Measurements from ENCODE around the gene TIFAB. TPM values are rescaled to one million over a fixed set of nuclear protein-coding genes. Genes with fewer than 3 reads are reported as not detected.

TIFAB gene
- total and polyA plus RNA-seq, 2 experiments from 2014 or later, result not detected

DNA sequence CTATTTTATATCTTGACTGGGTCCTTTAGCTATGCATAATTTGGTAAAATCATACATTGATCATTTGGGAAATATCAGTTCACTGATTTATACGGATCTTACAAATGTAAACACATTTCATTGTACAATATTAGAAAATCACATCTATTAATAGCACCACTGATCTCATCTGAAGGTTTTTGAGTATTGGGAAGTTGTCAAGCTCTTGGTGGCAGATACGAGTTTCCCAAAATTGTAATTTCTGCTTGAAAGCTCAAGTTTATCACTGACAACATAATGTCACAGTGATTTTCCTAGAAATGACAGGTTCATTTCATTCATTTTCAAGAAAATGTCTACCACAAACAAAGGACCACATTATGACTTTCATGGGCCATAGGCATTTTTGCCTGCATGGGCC is 50.1 kb downstream of the TIFAB start:
- H3K9me2 ChIP-seq (ENCODE audit: insufficient read depth), result no peaks in the 10 kb centered on the region
- H3K27me3 Mint-ChIP-seq (ENCODE audit: insufficient read depth, low read depth, poor library complexity), result peaks cover 33% of the 10 kb centered on the region
- no peak for TF ChIP-seq POLR2AphosphoS5 (IDR thresholded peaks at IDR 0.05; ENCODE audit: low read depth)
- TF ChIP-seq NANOG (IDR thresholded peaks at IDR 0.05; ENCODE audit: borderline replicate concordance), result no peak
- TF ChIP-seq CTCF (conservative IDR thresholded peaks at IDR 0.05; ENCODE audit: low read depth in 2 of 2), result no peak
- no peak for TF ChIP-seq STAT1 (IDR thresholded peaks at IDR 0.05; ENCODE audit: unreplicated experiment)
- no peak for TF ChIP-seq ZNF331 (CRISPR knock-in tag; IDR thresholded peaks at IDR 0.05; ENCODE audit: low read depth)
- no peak for TF ChIP-seq REST (IDR thresholded peaks at IDR 0.05; ENCODE audit: unreplicated experiment)
- no peak for TF ChIP-seq ZNF114 (CRISPR knock-in tag; IDR thresholded peaks at IDR 0.05)
- no peak for TF ChIP-seq EZH2phosphoT487 (IDR thresholded peaks at IDR 0.05; ENCODE audit: unreplicated experiment)
- no peak for TF ChIP-seq ZNF462 (CRISPR knock-in tag; IDR thresholded peaks at IDR 0.05)
- no peak for TF ChIP-seq JUNB (IDR thresholded peaks at IDR 0.05; ENCODE audit: unreplicated experiment)
- TF ChIP-seq ETS1 (IDR thresholded peaks at IDR 0.05), result no peak
- TF ChIP-seq CREB1 (CRISPR knock-in tag; IDR thresholded peaks at IDR 0.05; ENCODE audit: low read depth), result no peak
- no peak for TF ChIP-seq EZH2 (IDR thresholded peaks at IDR 0.05; ENCODE audit: low read depth, unreplicated experiment)
- H3K4me1 ChIP-seq (ENCODE audit: insufficient read depth), result peaks cover 44% of the 10 kb centered on the region
- no peak overlapping the region for H3K4me2 ChIP-seq
- peaks cover 11% of the 10 kb centered on the region for H4K20me1 ChIP-seq (replicated peaks; ENCODE audit: insufficient read depth)
- no peak overlapping the region for H2AFZ ChIP-seq
- peaks cover 86% of the 10 kb centered on the region for H3K27me3 ChIP-seq (ENCODE audit: insufficient read depth)
- no peak overlapping the region for H3K27ac Mint-ChIP-seq
- no peak overlapping the region for H3K4me3 ChIP-seq
- no peak overlapping the region for H3K4me3 Mint-ChIP-seq
- H3F3A ChIP-seq (replicated peaks; ENCODE audit: low read depth), result peaks cover 15% of the 10 kb centered on the region
- H3K36me3 Mint-ChIP-seq (ENCODE audit: low read depth), result no peaks in the 10 kb centered on the region
- H3K27ac ChIP-seq (ENCODE audit: low read depth), result no peak overlapping the region
- no peaks in the 10 kb centered on the region for H3K36me3 ChIP-seq (ENCODE audit: insufficient read depth)
- peaks cover 5% of the 10 kb centered on the region for H3K79me2 ChIP-seq (replicated peaks; ENCODE audit: insufficient read depth)
- no peak for DNase-seq (ENCODE audit: low spot score)
- H3K4me1 Mint-ChIP-seq, result peaks cover 46% of the 10 kb centered on the region
- no peak for ATAC-seq
- no peaks in the 10 kb centered on the region for H3K9me3 Mint-ChIP-seq

Data from GM23338 (cell line).